Activated effector memory CD4-positive, alpha-beta T cell treated with Interleukin-2 at 50 U/mL for 16 hours (primary cell): ENCODE measurements around the gene EPS8L1.
"Not testable (repeated sequence)": the region's sequence is repeated elsewhere in the genome, so short reads cannot be mapped to it uniquely, and the experiment has no call there.

Source experiments
- DNase-seq: peaks from one replicate; pipeline ENCODE4 v3.0.0-alpha.2; 2020

Gene EPS8L1

GRCh38 chr19:55050749-55051532 lies 24.7 kb upstream of the EPS8L1 start:
- DNase-seq = no peak

GRCh38 chr19:55053735-55054134 lies 21.9 kb upstream of the EPS8L1 start:
- DNase-seq = no peak

GRCh38 chr19:55056827-55057226 lies 18.8 kb upstream of the EPS8L1 start:
- DNase-seq = no peak

- no peak for DNase-seq
Observed at GRCh38 chr19:55058781-55059610, 16.7 kb upstream of the EPS8L1 start.

- not testable (repeated sequence) for DNase-seq
Observed at GRCh38 chr19:55060287-55060686, 15.4 kb upstream of the EPS8L1 start.

GRCh38 chr19:55062735-55063491 lies 12.8 kb upstream of the EPS8L1 start, which contains the start of gene RDH13:
RDH13 (minus strand) TSS chr19:55063148; CDS start chr19:55063032, 116 bp downstream.
- peak; percentile 93 for DNase-seq

- no peak for DNase-seq
Observed at GRCh38 chr19:55063492-55063843, 12.2 kb upstream of the EPS8L1 start.

- DNase-seq = not testable (repeated sequence)
Observed at GRCh38 chr19:55065516-55065915, 10.2 kb upstream of the EPS8L1 start.

- no peak for DNase-seq
Observed at GRCh38 chr19:55066107-55066709, 9.5 kb upstream of the EPS8L1 start.

GRCh38 chr19:55067869-55068268 lies 7.8 kb upstream of the EPS8L1 start:
- no peak for DNase-seq

- no peak for DNase-seq
Observed at GRCh38 chr19:55068950-55069864, 6.5 kb upstream of the EPS8L1 start.

GRCh38 chr19:55069865-55070197 lies 5.8 kb upstream of the EPS8L1 start:
- DNase-seq = no peak

GRCh38 chr19:55070466-55071128 lies 5.1 kb upstream of the EPS8L1 start:
- no peak for DNase-seq

- no peak for DNase-seq
Observed at GRCh38 chr19:55071129-55071502, 4.6 kb upstream of the EPS8L1 start.

- no peak for DNase-seq
Observed at GRCh38 chr19:55071913-55072312, 3.8 kb upstream of the EPS8L1 start.

GRCh38 chr19:55076321-55076720 lies 652 bp downstream of the EPS8L1 start:
- no peak for DNase-seq

- no peak for DNase-seq
Observed at GRCh38 chr19:55077106-55077505, 1.4 kb downstream of the EPS8L1 start.

GRCh38 chr19:55078996-55079395 lies 3.3 kb downstream of the EPS8L1 start:
- no peak for DNase-seq

- no peak for DNase-seq
Observed at GRCh38 chr19:55079400-55080038, 3.9 kb downstream of the EPS8L1 start.

- DNase-seq = peak; percentile 47
Observed at GRCh38 chr19:55080121-55080967, 4.7 kb downstream of the EPS8L1 start.
